H9 (cell line): ENCODE data around the gene SLC35G6. TPM values are rescaled to one million over a fixed set of nuclear protein-coding genes. Genes with fewer than 3 reads are reported as not detected.

Source experiments
- DNase-seq: peaks from one replicate; pipeline ENCODE4 v3.0.0-alpha.2; 2017
- H2AFZ ChIP-seq: one replicate; pipeline ENCODE4 v1.6.1; 2013; ENCODE audit warnings: mild to moderate bottlenecking, low read length, control low read depth, moderate library complexity
- H2AK5ac ChIP-seq: 2 replicates; pipeline ENCODE4 v1.6.1; 2013; ENCODE audit warnings: low read length, control low read depth, mixed read lengths; ENCODE audit not compliant: insufficient read length
- H2BK120ac ChIP-seq: one replicate; pipeline ENCODE4 v1.6.1; 2013; ENCODE audit warnings: low read depth, mild to moderate bottlenecking, low read length, control low read depth, inconsistent platforms; ENCODE audit not compliant: poor library complexity, severe bottlenecking
- H2BK12ac ChIP-seq: 2 replicates; pipeline ENCODE4 v1.6.1; 2013; ENCODE audit warnings: low read length, control low read depth, mixed read lengths, low read depth; ENCODE audit not compliant: insufficient read length
- H2BK15ac ChIP-seq: 2 replicates; pipeline ENCODE4 v1.6.1; 2013; ENCODE audit warnings: low read depth, low read length, control low read depth
- H2BK20ac ChIP-seq: one replicate; pipeline ENCODE4 v1.6.1; 2013; ENCODE audit warnings: low read depth, mild to moderate bottlenecking, low read length, control low read depth, inconsistent platforms; ENCODE audit not compliant: poor library complexity, severe bottlenecking
- H2BK5ac ChIP-seq: 2 replicates; pipeline ENCODE4 v1.6.1; 2013; ENCODE audit warnings: low read length, control low read depth, mixed read lengths; ENCODE audit not compliant: insufficient read length
- H3K14ac ChIP-seq: 2 replicates; pipeline ENCODE4 v1.6.1; 2013; ENCODE audit warnings: low read length, control low read depth; ENCODE audit not compliant: insufficient read depth
- H3K18ac ChIP-seq: 2 replicates; pipeline ENCODE4 v1.6.1; 2013; ENCODE audit warnings: low read depth, mild to moderate bottlenecking, mixed read lengths, low read length, control low read depth; ENCODE audit not compliant: insufficient read length
- H3K23ac ChIP-seq: 2 replicates; pipeline ENCODE4 v1.6.1; 2013; ENCODE audit warnings: low read length, control low read depth, mixed read lengths, low read depth; ENCODE audit not compliant: insufficient read length
- H3K23me2 ChIP-seq: 2 replicates; pipeline ENCODE4 v1.6.1; 2013; ENCODE audit warnings: low read depth, mild to moderate bottlenecking, mixed read lengths, low read length, control low read depth; ENCODE audit not compliant: insufficient read length, poor library complexity, severe bottlenecking
- H3K27ac ChIP-seq: 2 replicates; pipeline ENCODE4 v1.5.1; 2013; ENCODE audit warnings: low read length, control low read depth, mixed read lengths, low read depth; ENCODE audit not compliant: insufficient read length
- H3K27me3 ChIP-seq: 2 replicates; pipeline ENCODE4 v1.6.1; 2013; ENCODE audit warnings: low read length, control low read depth, inconsistent platforms; ENCODE audit not compliant: insufficient read depth
- H3K4ac ChIP-seq: 2 replicates; pipeline ENCODE4 v1.6.1; 2013; ENCODE audit warnings: low read depth, mild to moderate bottlenecking, control low read depth, inconsistent platforms, low read length, moderate library complexity
- H3K4me1 ChIP-seq: 2 replicates; pipeline ENCODE4 v1.6.1; 2013; ENCODE audit warnings: low read length, control low read depth, inconsistent platforms; ENCODE audit not compliant: insufficient read depth
- H3K4me2 ChIP-seq: 2 replicates; pipeline ENCODE4 v1.6.1; 2013; ENCODE audit warnings: low read length, control low read depth, mixed read lengths; ENCODE audit not compliant: insufficient read length, insufficient read depth
- H3K56ac ChIP-seq: 2 replicates; pipeline ENCODE4 v1.6.1; 2013; ENCODE audit warnings: low read depth, mild to moderate bottlenecking, mixed read lengths, low read length, control low read depth; ENCODE audit not compliant: insufficient read length
- H3K79me1 ChIP-seq: 2 replicates; pipeline ENCODE4 v1.6.1; 2013; ENCODE audit warnings: low read depth, mild to moderate bottlenecking, moderate library complexity, low read length, control low read depth, inconsistent platforms; ENCODE audit not compliant: insufficient read depth, poor library complexity, severe bottlenecking
- H3K79me2 ChIP-seq: 2 replicates; pipeline ENCODE4 v1.6.1; 2013; ENCODE audit warnings: low read length, control low read depth, inconsistent platforms; ENCODE audit not compliant: insufficient read depth
- H3K9ac ChIP-seq: 2 replicates; pipeline ENCODE4 v1.6.1; 2013; ENCODE audit warnings: low read length, control low read depth, mixed read lengths; ENCODE audit not compliant: insufficient read length; ENCODE audit errors: extremely low read depth
- H3K9me3 ChIP-seq: one replicate; pipeline ENCODE4 v1.6.1; 2013; ENCODE audit warnings: low read depth, low read length, inconsistent platforms; ENCODE audit not compliant: control insufficient read depth
- H3T11ph ChIP-seq: one replicate; pipeline ENCODE4 v1.6.1; 2013; ENCODE audit warnings: mild to moderate bottlenecking, low read length, control low read depth, inconsistent platforms
- H4K20me1 ChIP-seq: one replicate; pipeline ENCODE4 v1.6.1; 2013; ENCODE audit not compliant: control insufficient read depth, insufficient read length, insufficient read depth
- H4K5ac ChIP-seq: 2 replicates; pipeline ENCODE4 v1.6.1; 2013; ENCODE audit warnings: low read depth, mild to moderate bottlenecking, mixed read lengths, low read length, control low read depth; ENCODE audit not compliant: insufficient read length
- H4K8ac ChIP-seq: replicated peaks from 2 replicates; pipeline ENCODE4 v1.6.1; 2013; ENCODE audit warnings: low read length, control low read depth, mixed read lengths, low read depth; ENCODE audit not compliant: insufficient read length
- H4K91ac ChIP-seq: 2 replicates; pipeline ENCODE4 v1.6.1; 2013; ENCODE audit warnings: low read depth, mild to moderate bottlenecking, moderate library complexity, mixed read lengths, low read length, control low read depth; ENCODE audit not compliant: insufficient read length
- H3K27ac Mint-ChIP-seq, 3 experiments: 2 replicates in 2 of 3; 3 replicates in 1 of 3; pipeline ENCODE4 v1.8.0; 2020 to 2021; ENCODE audit warnings: mixed read lengths in 3 of 3, mild to moderate bottlenecking in 1 of 3, moderate library complexity in 1 of 3
- H3K27me3 Mint-ChIP-seq: 2 replicates; pipeline ENCODE4 v1.8.0; 2021; ENCODE audit warnings: low read depth, mild to moderate bottlenecking, moderate library complexity, mixed read lengths
- H3K36me3 Mint-ChIP-seq, 3 experiments: 2 replicates in 2 of 3; 3 replicates in 1 of 3; pipeline ENCODE4 v1.8.0; 2020 to 2021; ENCODE audit warnings: low read depth in 3 of 3, mixed read lengths in 3 of 3; ENCODE audit not compliant: insufficient read depth in 1 of 3
- H3K4me1 Mint-ChIP-seq, 2 experiments: 2 replicates each; pipeline ENCODE4 v1.8.0; 2020; ENCODE audit warnings: mixed read lengths in 2 of 2
- H3K4me3 Mint-ChIP-seq, 2 experiments: 2 replicates in 1 of 2; 3 replicates in 1 of 2; pipeline ENCODE4 v1.8.0; 2020 to 2021; ENCODE audit warnings: mild to moderate bottlenecking in 2 of 2, mixed read lengths in 2 of 2, moderate library complexity in 1 of 2
- H3K9me3 Mint-ChIP-seq, 2 experiments: 2 replicates in 1 of 2; 3 replicates in 1 of 2; pipeline ENCODE4 v1.8.0; 2020; ENCODE audit warnings: mild to moderate bottlenecking in 2 of 2, mixed read lengths in 2 of 2, moderate library complexity in 1 of 2
- WGBS: extraction: QIAGEN DNeasy Blood & Tissue Kit; methylation state at CpG from one replicate; pipeline ENCODE4 v1.1.7; 2013; ENCODE audit warnings: missing lambda C conversion rate, low lambda C conversion rate, mixed read lengths; ENCODE audit not compliant: insufficient read length; ENCODE audit errors: extremely low coverage; 5-methylcytosine and 5-hydroxymethylcytosine counted together
- total RNA-seq: library from RNA; stranded (reverse); gene quantifications from 2 replicates; pipeline ENCODE4 v1.2.1, GENCODE V29; 2021
- TF ChIP-seq, protein P1 (sequence below): fragments of 200-600 bp; sonication (generic); conservative IDR thresholded peaks from 3 replicates; pipeline ENCODE4 v1.8.0; 2021; ENCODE audit warnings: antibody characterized with exemption, mild to moderate bottlenecking

SLC35G6 gene
- total RNA-seq, 1 experiment from 2014 or later: not detected

DNA sequence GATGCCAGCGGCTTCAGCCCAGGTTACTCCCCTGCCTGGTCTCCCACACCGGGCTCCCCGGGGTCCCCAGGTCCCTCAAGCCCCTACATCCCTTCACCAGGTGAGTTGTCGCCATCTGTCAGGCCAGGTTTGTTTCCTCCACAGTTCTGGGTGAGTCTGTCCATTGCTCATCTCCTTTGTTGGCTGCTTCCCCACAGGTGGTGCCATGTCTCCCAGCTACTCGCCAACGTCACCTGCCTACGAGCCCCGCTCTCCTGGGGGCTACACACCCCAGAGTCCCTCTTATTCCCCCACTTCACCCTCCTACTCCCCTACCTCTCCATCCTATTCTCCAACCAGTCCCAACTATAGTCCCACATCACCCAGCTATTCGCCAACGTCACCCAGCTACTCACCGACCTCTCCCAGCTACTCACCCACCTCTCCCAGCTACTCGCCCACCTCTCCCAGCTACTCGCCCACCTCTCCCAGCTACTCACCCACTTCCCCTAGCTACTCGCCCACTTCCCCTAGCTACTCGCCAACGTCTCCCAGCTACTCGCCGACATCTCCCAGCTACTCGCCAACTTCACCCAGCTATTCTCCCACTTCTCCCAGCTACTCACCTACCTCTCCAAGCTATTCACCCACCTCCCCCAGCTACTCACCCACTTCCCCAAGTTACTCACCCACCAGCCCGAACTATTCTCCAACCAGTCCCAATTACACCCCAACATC, 31.7 kb downstream of the SLC35G6 start:
- no peak overlapping the region for H2BK5ac ChIP-seq
- no peaks in the 10 kb centered on the region for H3K27me3 ChIP-seq
- H2BK120ac ChIP-seq: no peak overlapping the region
- no peak overlapping the region for H2BK20ac ChIP-seq
- no peaks in the 10 kb centered on the region for H3K23me2 ChIP-seq
- no peak for DNase-seq
- H3K56ac ChIP-seq: no peak overlapping the region
- no peak overlapping the region for H3K27ac ChIP-seq
- H2BK12ac ChIP-seq: no peak overlapping the region
- H3T11ph ChIP-seq: no peak overlapping the region
- H3K27ac Mint-ChIP-seq: no peak overlapping the region
- no peaks in the 10 kb centered on the region for H4K20me1 ChIP-seq
- H2BK15ac ChIP-seq: no peak overlapping the region
- H3K79me1 ChIP-seq: no peaks in the 10 kb centered on the region
- no peak overlapping the region for H3K4me2 ChIP-seq
- H4K8ac ChIP-seq: no peak overlapping the region
- no peaks in the 10 kb centered on the region for H3K4me1 Mint-ChIP-seq
- H3K36me3 Mint-ChIP-seq: peaks cover 39 to 71% (median 63%) of the 10 kb centered on the region in 3 experiments
- no peak overlapping the region for H3K9ac ChIP-seq
- no peaks in the 10 kb centered on the region for H3K27me3 Mint-ChIP-seq
- H3K4me3 Mint-ChIP-seq: no peak overlapping the region
- no peak overlapping the region for H3K4ac ChIP-seq
- no peak overlapping the region for H2AK5ac ChIP-seq
- no peak overlapping the region for H3K14ac ChIP-seq
- H2AFZ ChIP-seq: no peak overlapping the region
- no peaks in the 10 kb centered on the region for H3K4me1 ChIP-seq
- H3K9me3 ChIP-seq: no peaks in the 10 kb centered on the region
- no peak overlapping the region for H4K91ac ChIP-seq
- TF ChIP-seq, protein P1, sequence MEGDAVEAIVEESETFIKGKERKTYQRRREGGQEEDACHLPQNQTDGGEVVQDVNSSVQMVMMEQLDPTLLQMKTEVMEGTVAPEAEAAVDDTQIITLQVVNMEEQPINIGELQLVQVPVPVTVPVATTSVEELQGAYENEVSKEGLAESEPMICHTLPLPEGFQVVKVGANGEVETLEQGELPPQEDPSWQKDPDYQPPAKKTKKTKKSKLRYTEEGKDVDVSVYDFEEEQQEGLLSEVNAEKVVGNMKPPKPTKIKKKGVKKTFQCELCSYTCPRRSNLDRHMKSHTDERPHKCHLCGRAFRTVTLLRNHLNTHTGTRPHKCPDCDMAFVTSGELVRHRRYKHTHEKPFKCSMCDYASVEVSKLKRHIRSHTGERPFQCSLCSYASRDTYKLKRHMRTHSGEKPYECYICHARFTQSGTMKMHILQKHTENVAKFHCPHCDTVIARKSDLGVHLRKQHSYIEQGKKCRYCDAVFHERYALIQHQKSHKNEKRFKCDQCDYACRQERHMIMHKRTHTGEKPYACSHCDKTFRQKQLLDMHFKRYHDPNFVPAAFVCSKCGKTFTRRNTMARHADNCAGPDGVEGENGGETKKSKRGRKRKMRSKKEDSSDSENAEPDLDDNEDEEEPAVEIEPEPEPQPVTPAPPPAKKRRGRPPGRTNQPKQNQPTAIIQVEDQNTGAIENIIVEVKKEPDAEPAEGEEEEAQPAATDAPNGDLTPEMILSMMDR: no peak
- H3K79me2 ChIP-seq: no peaks in the 10 kb centered on the region
- no peak overlapping the region for H3K18ac ChIP-seq
- no peak overlapping the region for H3K23ac ChIP-seq
- H4K5ac ChIP-seq: no peak overlapping the region
- no peaks in the 10 kb centered on the region for H3K9me3 Mint-ChIP-seq
- WGBS: no CpG with 5 or more reads among the region's 20 CpGs
